ENCODE measurements around the gene PHB1.
"Not testable (repeated sequence)": the region's sequence is repeated elsewhere in the genome, so short reads cannot be mapped to it uniquely, and the experiment has no call there.

Gene PHB1

GRCh38 chr17:49373115-49373514, 41.6 kb downstream of the PHB1 start:
- DNase-seq: no peak

- DNase-seq: no peak
These were observed 42.3 kb downstream of the PHB1 start for GRCh38 chr17:49372425-49372824.

- no peak for DNase-seq
These were observed 43.5 kb downstream of the PHB1 start for GRCh38 chr17:49370971-49371834.

- DNase-seq: no peak
These were observed 44.9 kb downstream of the PHB1 start for GRCh38 chr17:49369760-49370159.

- no peak for DNase-seq
These were observed 45.6 kb downstream of the PHB1 start for GRCh38 chr17:49369089-49369488.

- DNase-seq: no peak
These were observed 49.0 kb downstream of the PHB1 start for GRCh38 chr17:49365667-49366066.

- DNase-seq: not testable (repeated sequence)
These were observed 49.6 kb downstream of the PHB1 start for GRCh38 chr17:49365126-49365525.

- no peak for DNase-seq
These were observed 50.6 kb downstream of the PHB1 start for GRCh38 chr17:49364119-49364518.

GRCh38 chr17:49363251-49363650, 51.4 kb downstream of the PHB1 start:
- no peak for DNase-seq

GRCh38 chr17:49362723-49363117, 52.0 kb downstream of the PHB1 start:
- no peak for DNase-seq

- peak; percentile 62 for DNase-seq
These were observed 52.6 kb downstream of the PHB1 start, which contains the start of gene ZNF652 for GRCh38 chr17:49361902-49362722. Gene ZNF652 (minus strand): TSS chr17:49362250. CDS start chr17:49317725, 44,525 bp downstream.

- DNase-seq: no peak
These were observed 53.4 kb downstream of the PHB1 start for GRCh38 chr17:49361129-49361901.

GRCh38 chr17:49360796-49361128, 53.9 kb downstream of the PHB1 start:
- DNase-seq: no peak

GRCh38 chr17:49359990-49360795, 54.5 kb downstream of the PHB1 start:
- no peak for DNase-seq

- no peak for DNase-seq
These were observed 55.9 kb downstream of the PHB1 start for GRCh38 chr17:49358641-49359247.

- DNase-seq: no peak
These were observed 57.2 kb downstream of the PHB1 start for GRCh38 chr17:49357516-49357915.

GRCh38 chr17:49356320-49356719, 58.4 kb downstream of the PHB1 start:
- DNase-seq: no peak

Data from NCI-H524 treated with DMSO at 0.1 percent for 48 hours (cell line).